ENCODE data around the gene IPO13. TPM values are rescaled to one million over a fixed set of nuclear protein-coding genes. Genes with fewer than 3 reads are reported as not detected.

The IPO13 gene
- polyA plus RNA-seq, 1 of the 3 experiments (the other 2 are of a cell fraction): 15.5 TPM

DNA sequence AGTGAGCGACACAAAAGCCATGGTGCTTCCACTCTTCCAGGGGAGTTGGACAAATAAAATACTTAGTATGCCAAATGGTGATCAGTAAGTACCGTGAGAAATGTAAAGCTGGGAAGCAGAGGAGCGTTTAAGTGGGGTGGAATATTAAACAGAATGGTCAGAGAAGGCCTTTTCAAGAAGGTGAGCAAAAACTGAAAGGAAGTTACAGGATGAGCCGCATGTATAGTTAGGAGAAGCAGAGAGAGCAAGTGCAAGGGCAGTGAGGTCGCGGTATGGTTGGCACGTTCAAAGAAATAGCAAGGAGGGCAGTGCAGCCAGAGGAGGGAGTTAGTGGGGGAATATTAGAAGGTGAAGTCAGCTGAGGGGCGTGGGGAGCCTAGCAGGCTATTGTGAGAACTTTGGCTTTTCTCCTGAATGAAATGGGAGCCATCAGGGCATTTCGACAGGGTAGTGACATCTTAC is 27.3 kb downstream of the IPO13 start:
- Histone ChIP-seq H3F3A (replicated peaks; ENCODE audit: insufficient read depth) (peaks cover 11% of the 10 kb centered on the region), H3K27me3 (ENCODE audit: insufficient read depth) (no peaks in the 10 kb centered on the region), H3K9me3 (no peaks in the 10 kb centered on the region), H3K9ac (peak overlapping the region; percentile 84), H3K9me2 (no peaks in the 10 kb centered on the region), H2AFZ (ENCODE audit: low read depth) (peak overlapping the region; percentile 88), H4K20me1 (ENCODE audit: insufficient read depth) (peaks cover 11% of the 10 kb centered on the region), H3K4me3 (ENCODE audit: low read depth in 2 of 2, low read length in 1 of 2) (peak overlapping the region; percentile 83 to 91), H3K27ac (ENCODE audit: low read depth in 2 of 2, low read length in 1 of 2) (peak overlapping the region; percentile 20 to 93; a peak in 3 of 4 replicates), H3K4me2 (peak overlapping the region; percentile 98), H3K79me2 (ENCODE audit: insufficient read depth) (peaks cover 55% of the 10 kb centered on the region), H3K36me3 (replicated peaks in 1 of 2; ENCODE audit: control insufficient read depth in 1 of 2, insufficient read depth in 2 of 2, low read length in 1 of 2) (peaks cover 16 to 47% of the 10 kb centered on the region in 2 experiments), H3K4me1 (ENCODE audit: control insufficient read depth in 1 of 2, insufficient read depth in 2 of 2, low read depth in 1 of 2, low read length in 1 of 2) (peaks cover 8 to 48% of the 10 kb centered on the region in 2 experiments; a peak in 1 of 4 replicates)
- no peak for DNase-seq
- ChIA-PET CTCF (interaction anchor here (1.1 to 2.7 kb wide), 8 partner anchors 17 to 211 kb away, joined by 3 to 15 read pairs (median 6); partner anchors contain the start of genes CCDC24 and IPO13), POLR2A (interaction anchor here (1.7 kb wide), 1 partner anchor 18 kb away, joined by 3 read pairs; the partner anchor contains the start of gene CCDC24)
- TF ChIP-seq RFX5 (IDR thresholded peaks at IDR 0.05; ENCODE audit: low read length) (no peak), SMC3 (IDR thresholded peaks at IDR 0.05; ENCODE audit: low read depth, low read length) (no peak), GABPA (IDR thresholded peaks at IDR 0.05; ENCODE audit: low read depth) (no peak), CHD2 (IDR thresholded peaks at IDR 0.05; ENCODE audit: low read length, partially characterized antibody) (no peak), MXI1 (IDR thresholded peaks at IDR 0.05; ENCODE audit: low read depth, low read length) (no peak), FOSL2 (IDR thresholded peaks at IDR 0.05; ENCODE audit: borderline replicate concordance, low read depth) (no peak), ELF1 (IDR thresholded peaks at IDR 0.05) (no peak), RAD21 (IDR thresholded peaks at IDR 0.05; ENCODE audit: low read length) (no peak), SIN3A (IDR thresholded peaks at IDR 0.05; ENCODE audit: borderline replicate concordance, low read depth, low read length) (no peak), TCF12 (IDR thresholded peaks at IDR 0.05) (no peak), FOXM1 (IDR thresholded peaks at IDR 0.05; ENCODE audit: low read depth) (no peak)
- TF ChIP-seq, protein P1, sequence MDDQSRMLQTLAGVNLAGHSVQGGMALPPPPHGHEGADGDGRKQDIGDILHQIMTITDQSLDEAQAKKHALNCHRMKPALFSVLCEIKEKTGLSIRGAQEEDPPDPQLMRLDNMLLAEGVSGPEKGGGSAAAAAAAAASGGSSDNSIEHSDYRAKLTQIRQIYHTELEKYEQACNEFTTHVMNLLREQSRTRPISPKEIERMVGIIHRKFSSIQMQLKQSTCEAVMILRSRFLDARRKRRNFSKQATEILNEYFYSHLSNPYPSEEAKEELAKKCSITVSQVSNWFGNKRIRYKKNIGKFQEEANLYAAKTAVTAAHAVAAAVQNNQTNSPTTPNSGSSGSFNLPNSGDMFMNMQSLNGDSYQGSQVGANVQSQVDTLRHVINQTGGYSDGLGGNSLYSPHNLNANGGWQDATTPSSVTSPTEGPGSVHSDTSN (IDR thresholded peaks at IDR 0.05): no peak
- TF ChIP-seq, protein P2, sequence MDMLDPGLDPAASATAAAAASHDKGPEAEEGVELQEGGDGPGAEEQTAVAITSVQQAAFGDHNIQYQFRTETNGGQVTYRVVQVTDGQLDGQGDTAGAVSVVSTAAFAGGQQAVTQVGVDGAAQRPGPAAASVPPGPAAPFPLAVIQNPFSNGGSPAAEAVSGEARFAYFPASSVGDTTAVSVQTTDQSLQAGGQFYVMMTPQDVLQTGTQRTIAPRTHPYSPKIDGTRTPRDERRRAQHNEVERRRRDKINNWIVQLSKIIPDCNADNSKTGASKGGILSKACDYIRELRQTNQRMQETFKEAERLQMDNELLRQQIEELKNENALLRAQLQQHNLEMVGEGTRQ (IDR thresholded peaks at IDR 0.05; ENCODE audit: borderline replicate concordance, low read depth, low read length): no peak
- TF ChIP-seq, protein P3, sequence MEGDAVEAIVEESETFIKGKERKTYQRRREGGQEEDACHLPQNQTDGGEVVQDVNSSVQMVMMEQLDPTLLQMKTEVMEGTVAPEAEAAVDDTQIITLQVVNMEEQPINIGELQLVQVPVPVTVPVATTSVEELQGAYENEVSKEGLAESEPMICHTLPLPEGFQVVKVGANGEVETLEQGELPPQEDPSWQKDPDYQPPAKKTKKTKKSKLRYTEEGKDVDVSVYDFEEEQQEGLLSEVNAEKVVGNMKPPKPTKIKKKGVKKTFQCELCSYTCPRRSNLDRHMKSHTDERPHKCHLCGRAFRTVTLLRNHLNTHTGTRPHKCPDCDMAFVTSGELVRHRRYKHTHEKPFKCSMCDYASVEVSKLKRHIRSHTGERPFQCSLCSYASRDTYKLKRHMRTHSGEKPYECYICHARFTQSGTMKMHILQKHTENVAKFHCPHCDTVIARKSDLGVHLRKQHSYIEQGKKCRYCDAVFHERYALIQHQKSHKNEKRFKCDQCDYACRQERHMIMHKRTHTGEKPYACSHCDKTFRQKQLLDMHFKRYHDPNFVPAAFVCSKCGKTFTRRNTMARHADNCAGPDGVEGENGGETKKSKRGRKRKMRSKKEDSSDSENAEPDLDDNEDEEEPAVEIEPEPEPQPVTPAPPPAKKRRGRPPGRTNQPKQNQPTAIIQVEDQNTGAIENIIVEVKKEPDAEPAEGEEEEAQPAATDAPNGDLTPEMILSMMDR (IDR thresholded peaks at IDR 0.05): no peak
- WGBS (ENCODE audit: low lambda C conversion rate): 63% methylated on average over 8 of the region's 9 CpGs

Measured in SK-N-SH (cell line).